MM.1S (cell line): Measurements from ENCODE around the gene ATP6V0B.

Experiments
- EZH2 ChIP-seq: fragments of 300-600 bp; sonication (generic); optimal IDR thresholded peaks from 2 replicates; pipeline ENCODE3; 2017; ENCODE audit warnings: low read depth, mild to moderate bottlenecking, antibody characterized with exemption, low read length, mixed read lengths
- EZH2phosphoT487 ChIP-seq: fragments of 300-600 bp; sonication (generic); IDR thresholded peaks from 2 replicates; pipeline ENCODE4 v1.6.1; 2018; ENCODE audit warnings: antibody characterized with exemption, low read length
- TF ChIP-seq, protein P1 (sequence below): fragments of 300-600 bp; sonication (generic); IDR thresholded peaks from 2 replicates; pipeline ENCODE4 v1.5.1; 2016; ENCODE audit warnings: antibody characterized with exemption, low read length, mixed read lengths

DNA sequence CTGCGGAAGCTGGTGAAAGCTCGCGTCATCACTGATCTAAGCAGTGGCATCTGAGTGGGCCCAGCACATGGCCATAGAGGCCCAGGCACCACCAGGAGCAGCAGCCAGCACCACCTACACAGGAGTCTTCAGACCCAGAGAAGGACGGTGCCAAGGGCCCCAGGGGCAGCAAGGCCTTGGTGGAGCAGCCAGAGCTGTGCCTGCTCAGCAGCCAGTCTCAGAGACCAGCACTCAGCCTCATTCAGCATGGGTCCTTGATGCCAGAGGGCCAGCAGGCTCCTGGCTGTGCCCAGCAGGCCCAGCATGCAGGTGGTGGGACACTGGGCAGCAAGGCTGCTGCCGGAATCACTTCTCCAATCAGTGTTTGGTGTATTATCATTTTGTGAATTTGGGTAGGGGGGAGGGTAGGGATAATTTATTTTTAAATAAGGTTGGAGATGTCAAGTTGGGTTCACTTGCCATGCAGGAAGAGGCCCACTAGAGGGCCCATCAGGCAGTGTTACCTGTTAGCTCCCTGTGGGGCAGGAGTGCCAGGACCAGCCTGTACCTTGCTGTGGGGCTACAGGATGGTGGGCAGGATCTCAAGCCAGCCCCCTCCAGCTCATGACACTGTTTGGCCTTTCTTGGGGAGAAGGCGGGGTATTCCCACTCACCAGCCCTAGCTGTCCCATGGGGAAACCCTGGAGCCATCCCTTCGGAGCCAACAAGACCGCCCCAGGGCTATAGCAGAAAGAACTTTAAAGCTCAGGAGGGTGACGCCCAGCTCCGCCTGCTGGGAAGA is 44.4 kb upstream of the ATP6V0B start:
- TF ChIP-seq, protein P1, sequence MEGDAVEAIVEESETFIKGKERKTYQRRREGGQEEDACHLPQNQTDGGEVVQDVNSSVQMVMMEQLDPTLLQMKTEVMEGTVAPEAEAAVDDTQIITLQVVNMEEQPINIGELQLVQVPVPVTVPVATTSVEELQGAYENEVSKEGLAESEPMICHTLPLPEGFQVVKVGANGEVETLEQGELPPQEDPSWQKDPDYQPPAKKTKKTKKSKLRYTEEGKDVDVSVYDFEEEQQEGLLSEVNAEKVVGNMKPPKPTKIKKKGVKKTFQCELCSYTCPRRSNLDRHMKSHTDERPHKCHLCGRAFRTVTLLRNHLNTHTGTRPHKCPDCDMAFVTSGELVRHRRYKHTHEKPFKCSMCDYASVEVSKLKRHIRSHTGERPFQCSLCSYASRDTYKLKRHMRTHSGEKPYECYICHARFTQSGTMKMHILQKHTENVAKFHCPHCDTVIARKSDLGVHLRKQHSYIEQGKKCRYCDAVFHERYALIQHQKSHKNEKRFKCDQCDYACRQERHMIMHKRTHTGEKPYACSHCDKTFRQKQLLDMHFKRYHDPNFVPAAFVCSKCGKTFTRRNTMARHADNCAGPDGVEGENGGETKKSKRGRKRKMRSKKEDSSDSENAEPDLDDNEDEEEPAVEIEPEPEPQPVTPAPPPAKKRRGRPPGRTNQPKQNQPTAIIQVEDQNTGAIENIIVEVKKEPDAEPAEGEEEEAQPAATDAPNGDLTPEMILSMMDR = peak; percentile 57
- TF ChIP-seq EZH2phosphoT487 (no peak), EZH2 (no peak)
